ENCODE measurements around the gene NAA16. TPM values are rescaled to one million over a fixed set of nuclear protein-coding genes. Genes with fewer than 3 reads are reported as not detected.

NAA16 gene
- 10 to 100 TPM; 16.0 to 24.7 TPM for total RNA-seq
- 10 to 100 TPM in 1 of 2 donors, 1 to 10 TPM in 1; 5.8 to 16.6 TPM for polyA plus RNA-seq
- long read RNA-seq, donor 1, partial matches to known transcripts: 14 of 24 reads
- long read RNA-seq, donor 1, other reads (novel, unspliced or antisense): 9 of 24 reads
- long read RNA-seq, donor 2, partial matches to known transcripts: 2 of 11 reads
- long read RNA-seq, donor 2, other reads (novel, unspliced or antisense): 9 of 11 reads

- intact Hi-C loops (cut with DNase I): loop anchor here in 1 of 2 donors (1.0 kb wide), 1 partner anchor 48 kb away; the partner anchor contains the start of gene MTRF1
- no peaks in the 10 kb centered on the region for H3K9me3 ChIP-seq (ENCODE audit: control insufficient read depth, low read length)
- peak within 1 kb of the TSS; percentile 20 to 30 for H3K27ac ChIP-seq (ENCODE audit: low read depth in 1 of 2, low read length in 2 of 2)
- H3K27me3 ChIP-seq (ENCODE audit: control insufficient read depth in 1 of 2, insufficient read depth in 2 of 2, low read length in 1 of 2): no peaks in the 10 kb centered on the region
- no peaks in the 10 kb centered on the region for H3K4me1 ChIP-seq (ENCODE audit: control insufficient read depth in 1 of 2, insufficient read depth in 2 of 2, low read length in 2 of 2)
- ATAC-seq (ENCODE audit: low FRiP score) (peak; percentile 97), DNase-seq (peak; percentile 94 to 97)
- no peaks in the 10 kb centered on the region for H3K36me3 ChIP-seq (ENCODE audit: control insufficient read depth in 1 of 2, insufficient read depth in 2 of 2, low read length in 1 of 2)
- H3K4me3 ChIP-seq (ENCODE audit: low read length in 2 of 2): peak within 1 kb of the TSS; percentile 40 to 68
- 0% methylated on average over 26 to 32 of the region's 32 CpGs for WGBS, 2 donors
These were observed at the start of gene NAA16 for GRCh38 chr13:41310963-41311405. NAA16 (plus strand) TSS chr13:41311267; CDS start chr13:41311529, 262 bp downstream.

GRCh38 chr13:41263261-41263971 lies 47.7 kb upstream of the NAA16 start, which contains the start of gene MTRF1:
MTRF1 (minus strand) TSS chr13:41263576; CDS start chr13:41260907, 2,669 bp downstream.
- DNase-seq: peak; percentile 87 to 91
- H3K27ac ChIP-seq (ENCODE audit: low read depth in 1 of 2, low read length in 2 of 2): peak within 1 kb of the TSS in 1 of 2 donors; percentile 49
- no peaks in the 10 kb centered on the region for H3K9me3 ChIP-seq (ENCODE audit: control insufficient read depth, low read length)
- WGBS, 2 donors: 0% methylated on average over 32 of the region's 32 CpGs
- intact Hi-C loops (cut with DNase I): loop anchor here in 1 of 2 donors (1.0 kb wide), 1 partner anchor 48 kb away; the partner anchor contains the start of gene NAA16
- no peaks in the 10 kb centered on the region for H3K27me3 ChIP-seq (ENCODE audit: control insufficient read depth in 1 of 2, insufficient read depth in 2 of 2, low read length in 1 of 2)
- no peaks in the 10 kb centered on the region for H3K4me1 ChIP-seq (ENCODE audit: control insufficient read depth in 1 of 2, insufficient read depth in 2 of 2, low read length in 2 of 2)
- peak; percentile 94 for ATAC-seq (ENCODE audit: low FRiP score)
- peaks cover 0 to 4% of the 10 kb centered on the region in 2 donors for H3K36me3 ChIP-seq (ENCODE audit: control insufficient read depth in 1 of 2, insufficient read depth in 2 of 2, low read length in 1 of 2)
- peak within 1 kb of the TSS; percentile 48 to 97 for H3K4me3 ChIP-seq (ENCODE audit: low read length in 2 of 2)

- intact Hi-C loops (cut with DNase I): no loop called here
- H3K4me1 ChIP-seq (ENCODE audit: control insufficient read depth in 1 of 2, insufficient read depth in 2 of 2, low read length in 2 of 2): no peaks in the 10 kb centered on the region
- no peak for DNase-seq
- no peaks in the 10 kb centered on the region for H3K27me3 ChIP-seq (ENCODE audit: control insufficient read depth in 1 of 2, insufficient read depth in 2 of 2, low read length in 1 of 2)
- no peaks in the 10 kb centered on the region for H3K36me3 ChIP-seq (ENCODE audit: control insufficient read depth in 1 of 2, insufficient read depth in 2 of 2, low read length in 1 of 2)
- no peak overlapping the region for H3K4me3 ChIP-seq (ENCODE audit: low read length in 2 of 2)
- no peak overlapping the region for H3K27ac ChIP-seq (ENCODE audit: low read depth in 1 of 2, low read length in 2 of 2)
- ATAC-seq (ENCODE audit: low FRiP score): no peak
- H3K9me3 ChIP-seq (ENCODE audit: control insufficient read depth, low read length): no peaks in the 10 kb centered on the region
These were observed 44.0 kb upstream of the NAA16 start for GRCh38 chr13:41267106-41267505.

- no peak for DNase-seq
These were observed 42.3 kb upstream of the NAA16 start for GRCh38 chr13:41268764-41269163.

GRCh38 chr13:41271456-41272285 lies 39.4 kb upstream of the NAA16 start:
- DNase-seq (no peak), ATAC-seq (ENCODE audit: low FRiP score) (no peak)
- Histone ChIP-seq H3K4me3 (ENCODE audit: low read length in 2 of 2) (no peak overlapping the region), H3K4me1 (ENCODE audit: control insufficient read depth in 1 of 2, insufficient read depth in 2 of 2, low read length in 2 of 2) (no peaks in the 10 kb centered on the region), H3K27me3 (ENCODE audit: control insufficient read depth in 1 of 2, insufficient read depth in 2 of 2, low read length in 1 of 2) (no peaks in the 10 kb centered on the region), H3K36me3 (ENCODE audit: control insufficient read depth in 1 of 2, insufficient read depth in 2 of 2, low read length in 1 of 2) (no peaks in the 10 kb centered on the region), H3K9me3 (ENCODE audit: control insufficient read depth, low read length) (no peaks in the 10 kb centered on the region), H3K27ac (ENCODE audit: low read depth in 1 of 2, low read length in 2 of 2) (no peak overlapping the region)
- intact Hi-C loops (cut with DNase I): no loop called here
- 78 to 80% methylated on average over 6 of the region's 6 CpGs for WGBS, 2 donors

More at GRCh38 chr13:41268764-41269163, 42.3 kb upstream of the NAA16 start:
- H3K9me3 ChIP-seq (ENCODE audit: control insufficient read depth, low read length): no peaks in the 10 kb centered on the region
- H3K27me3 ChIP-seq (ENCODE audit: control insufficient read depth in 1 of 2, insufficient read depth in 2 of 2, low read length in 1 of 2): no peaks in the 10 kb centered on the region
- intact Hi-C loops (cut with DNase I): no loop called here
- no peaks in the 10 kb centered on the region for H3K36me3 ChIP-seq (ENCODE audit: control insufficient read depth in 1 of 2, insufficient read depth in 2 of 2, low read length in 1 of 2)
- no peaks in the 10 kb centered on the region for H3K4me1 ChIP-seq (ENCODE audit: control insufficient read depth in 1 of 2, insufficient read depth in 2 of 2, low read length in 2 of 2)
- no peak overlapping the region for H3K4me3 ChIP-seq (ENCODE audit: low read length in 2 of 2)
- 10 to 15% methylated on average over 1 of the region's 1 CpG for WGBS, 2 donors
- ATAC-seq (ENCODE audit: low FRiP score): no peak
- H3K27ac ChIP-seq (ENCODE audit: low read depth in 1 of 2, low read length in 2 of 2): no peak overlapping the region

GRCh38 chr13:41273831-41274441 lies 37.1 kb upstream of the NAA16 start:
- intact Hi-C loops (cut with DNase I): no loop called here
- 68 to 70% methylated on average over 3 of the region's 3 CpGs for WGBS, 2 donors
- no peaks in the 10 kb centered on the region for H3K9me3 ChIP-seq (ENCODE audit: control insufficient read depth, low read length)
- ATAC-seq (ENCODE audit: low FRiP score) (no peak), DNase-seq (no peak)
- no peaks in the 10 kb centered on the region for H3K36me3 ChIP-seq (ENCODE audit: control insufficient read depth in 1 of 2, insufficient read depth in 2 of 2, low read length in 1 of 2)
- no peak overlapping the region for H3K27ac ChIP-seq (ENCODE audit: low read depth in 1 of 2, low read length in 2 of 2)
- H3K4me1 ChIP-seq (ENCODE audit: control insufficient read depth in 1 of 2, insufficient read depth in 2 of 2, low read length in 2 of 2): no peaks in the 10 kb centered on the region
- H3K27me3 ChIP-seq (ENCODE audit: control insufficient read depth in 1 of 2, insufficient read depth in 2 of 2, low read length in 1 of 2): no peaks in the 10 kb centered on the region
- no peak overlapping the region for H3K4me3 ChIP-seq (ENCODE audit: low read length in 2 of 2)

- intact Hi-C loops (cut with DNase I): no loop called here
- H3K4me1 ChIP-seq (ENCODE audit: control insufficient read depth in 1 of 2, insufficient read depth in 2 of 2, low read length in 2 of 2): no peaks in the 10 kb centered on the region
- no peaks in the 10 kb centered on the region for H3K9me3 ChIP-seq (ENCODE audit: control insufficient read depth, low read length)
- no peaks in the 10 kb centered on the region for H3K36me3 ChIP-seq (ENCODE audit: control insufficient read depth in 1 of 2, insufficient read depth in 2 of 2, low read length in 1 of 2)
- H3K27me3 ChIP-seq (ENCODE audit: control insufficient read depth in 1 of 2, insufficient read depth in 2 of 2, low read length in 1 of 2): no peaks in the 10 kb centered on the region
- ATAC-seq (ENCODE audit: low FRiP score) (no peak), DNase-seq (no peak)
- 90 to 91% methylated on average over 11 of the region's 11 CpGs for WGBS, 2 donors
- no peak overlapping the region for H3K4me3 ChIP-seq (ENCODE audit: low read length in 2 of 2)
- no peak overlapping the region for H3K27ac ChIP-seq (ENCODE audit: low read depth in 1 of 2, low read length in 2 of 2)
These were observed 36.2 kb upstream of the NAA16 start for GRCh38 chr13:41274881-41275280.

- no peak for ATAC-seq (ENCODE audit: low FRiP score)
- Histone ChIP-seq H3K27me3 (ENCODE audit: control insufficient read depth in 1 of 2, insufficient read depth in 2 of 2, low read length in 1 of 2) (no peaks in the 10 kb centered on the region), H3K27ac (ENCODE audit: low read depth in 1 of 2, low read length in 2 of 2) (no peak overlapping the region), H3K9me3 (ENCODE audit: control insufficient read depth, low read length) (no peaks in the 10 kb centered on the region), H3K4me1 (ENCODE audit: control insufficient read depth in 1 of 2, insufficient read depth in 2 of 2, low read length in 2 of 2) (no peaks in the 10 kb centered on the region), H3K4me3 (ENCODE audit: low read length in 2 of 2) (no peak overlapping the region), H3K36me3 (ENCODE audit: control insufficient read depth in 1 of 2, insufficient read depth in 2 of 2, low read length in 1 of 2) (no peaks in the 10 kb centered on the region)
- no peak for DNase-seq
- intact Hi-C loops (cut with DNase I): no loop called here
These were observed 34.2 kb upstream of the NAA16 start for GRCh38 chr13:41276824-41277223.

Measured in aorta (tissue), 5 donors.